Lung (tissue), 12 donors: Measurements from ENCODE around the gene TPCN2. TPM values are rescaled to one million over a fixed set of nuclear protein-coding genes. Genes with fewer than 3 reads are reported as not detected.

Experiments
- ATAC-seq: fragments of 200-7000 bp; cut with Tn5 transposase; one replicate; pipeline ENCODE4 v1.9.1; 2020; ENCODE audit warnings: moderate number of reproducible peaks; ENCODE audit not compliant: insufficient read depth, low FRiP score
- DNase-seq, 3 donors: peaks; one replicate each; pipeline ENCODE4 v3.0.0-alpha.2; 2013 to 2017
- H3K27ac ChIP-seq, 2 donors: one replicate each; pipeline ENCODE4 v1.5.1; 2013; ENCODE audit warnings: mild to moderate bottlenecking in 2 of 2, moderate library complexity in 2 of 2, control low read depth in 1 of 2, inconsistent platforms in 1 of 2, low read depth in 1 of 2, low read length in 1 of 2
- H3K27me3 ChIP-seq, 3 donors: one replicate each; pipeline ENCODE4 v1.5.1; 2013; ENCODE audit warnings: low read length in 2 of 3; ENCODE audit not compliant: control insufficient read depth in 3 of 3, insufficient read depth in 3 of 3
- H3K36me3 ChIP-seq, 4 donors: one replicate each; pipeline ENCODE4 v1.5.1; 2013; ENCODE audit warnings: low read length in 4 of 4, mild to moderate bottlenecking in 1 of 4, moderate library complexity in 1 of 4; ENCODE audit not compliant: control insufficient read depth in 4 of 4, insufficient read depth in 4 of 4
- H3K4me1 ChIP-seq, 5 donors: one replicate each; pipeline ENCODE4 v1.5.1; 2013; ENCODE audit warnings: low read length in 5 of 5, mild to moderate bottlenecking in 2 of 5, moderate library complexity in 1 of 5; ENCODE audit not compliant: control insufficient read depth in 5 of 5, insufficient read depth in 5 of 5
- H3K4me3 ChIP-seq: one replicate; pipeline ENCODE4 v1.5.1; 2013; ENCODE audit warnings: mild to moderate bottlenecking, control low read depth, moderate library complexity
- H3K9ac ChIP-seq, 2 donors: one replicate each; pipeline ENCODE4 v1.5.1; 2013; ENCODE audit warnings: low read length in 2 of 2, control low read depth in 1 of 2; ENCODE audit not compliant: insufficient read depth in 1 of 2
- H3K9me3 ChIP-seq, 4 donors: one replicate each; pipeline ENCODE4 v1.5.1; 2013; ENCODE audit warnings: low read length in 3 of 4, mild to moderate bottlenecking in 1 of 4, moderate library complexity in 1 of 4; ENCODE audit not compliant: control insufficient read depth in 4 of 4, insufficient read depth in 3 of 4
- CTCF ChIP-seq: IDR thresholded peaks from 2 replicates; pipeline ENCODE4 v1.5.1; 2012; ENCODE audit warnings: mild to moderate bottlenecking; ENCODE audit errors: control extremely low read depth, extremely low read depth
- WGBS, 2 donors: extraction: QIAGEN DNeasy Blood & Tissue Kit; methylation state at CpG; one replicate each; pipeline ENCODE4 v1.1.7; 2013; 5-methylcytosine and 5-hydroxymethylcytosine counted together
- polyA plus RNA-seq, 2 donors: library from polyadenylated mRNA; stranded (reverse); fragments of 200-250 nt; gene quantifications; one replicate each; pipeline ENCODE4 v1.2.1, GENCODE V29; 2013
- total RNA-seq, 2 donors: library from RNA; depleted of rRNA in 1 of 2; stranded (reverse); fragments of >200 nt in 1 of 2; gene quantifications; one replicate each; pipeline ENCODE4 v1.2.1, GENCODE V29; 2014 to 2021
- donor health status: control.
- donor health status: control.
- donor health status: Bipolar disorder and iron deficiency.
- donor health status: healthy.
- donor health status: DM: yes; HTN: yes; CAD: no.

TPCN2 gene
- total and polyA plus RNA-seq, 4 donors = 10.0 to 25.0 (median 14.5) TPM

- 97 to 99% methylated on average over 6 of the region's 6 CpGs for WGBS, 2 donors
- Histone ChIP-seq H3K9me3 (no peaks in the 10 kb centered on the region), H3K36me3 (peaks cover 0 to 9% (median 6%) of the 10 kb centered on the region in 4 donors), H3K27ac (no peak overlapping the region), H3K4me3 (no peak overlapping the region), H3K27me3 (no peaks in the 10 kb centered on the region), H3K9ac (no peak overlapping the region), H3K4me1 (peaks cover 0 to 1% (median 0%) of the 10 kb centered on the region in 5 donors)
- ATAC-seq = no peak
- TF ChIP-seq CTCF = no peak
- no peak for DNase-seq
Observed at GRCh38 chr11:69091638-69092165, 43.0 kb downstream of the TPCN2 start.

GRCh38 chr11:69092263-69092662 lies 43.5 kb downstream of the TPCN2 start:
- H3K36me3 ChIP-seq = peaks cover 0 to 9% (median 6%) of the 10 kb centered on the region in 4 donors
- no peak overlapping the region for H3K27ac ChIP-seq
- WGBS, 2 donors = 91 to 92% methylated on average over 18 of the region's 18 CpGs
- no peak for TF ChIP-seq CTCF
- no peaks in the 10 kb centered on the region for H3K9me3 ChIP-seq
- DNase-seq = no peak
- no peak overlapping the region for H3K4me3 ChIP-seq
- no peak overlapping the region for H3K9ac ChIP-seq
- no peaks in the 10 kb centered on the region for H3K27me3 ChIP-seq
- H3K4me1 ChIP-seq = no peaks in the 10 kb centered on the region
- no peak for ATAC-seq

GRCh38 chr11:69093106-69093505 lies 44.4 kb downstream of the TPCN2 start:
- 87 to 90% methylated on average over 10 of the region's 10 CpGs for WGBS, 2 donors
- H3K27ac ChIP-seq = no peak overlapping the region
- no peak for ATAC-seq
- H3K9me3 ChIP-seq = no peaks in the 10 kb centered on the region
- H3K4me3 ChIP-seq = no peak overlapping the region
- H3K4me1 ChIP-seq = no peaks in the 10 kb centered on the region
- H3K36me3 ChIP-seq = peaks cover 0 to 9% (median 4%) of the 10 kb centered on the region in 4 donors
- DNase-seq = no peak
- no peak for TF ChIP-seq CTCF
- H3K9ac ChIP-seq = no peak overlapping the region
- no peaks in the 10 kb centered on the region for H3K27me3 ChIP-seq
